C4-2B (cell line): ENCODE results near the gene HLCS.

Experiments used
- ZFX ChIP-seq: fragments of 450-650 bp; IDR thresholded peaks from 2 replicates; pipeline ENCODE4 v1.6.1; 2017
- TF ChIP-seq, protein P1 (sequence below): fragments of 450-650 bp; conservative IDR thresholded peaks from 2 replicates; pipeline ENCODE4 v1.5.1; 2017; ENCODE audit warnings: mild to moderate bottlenecking

DNA sequence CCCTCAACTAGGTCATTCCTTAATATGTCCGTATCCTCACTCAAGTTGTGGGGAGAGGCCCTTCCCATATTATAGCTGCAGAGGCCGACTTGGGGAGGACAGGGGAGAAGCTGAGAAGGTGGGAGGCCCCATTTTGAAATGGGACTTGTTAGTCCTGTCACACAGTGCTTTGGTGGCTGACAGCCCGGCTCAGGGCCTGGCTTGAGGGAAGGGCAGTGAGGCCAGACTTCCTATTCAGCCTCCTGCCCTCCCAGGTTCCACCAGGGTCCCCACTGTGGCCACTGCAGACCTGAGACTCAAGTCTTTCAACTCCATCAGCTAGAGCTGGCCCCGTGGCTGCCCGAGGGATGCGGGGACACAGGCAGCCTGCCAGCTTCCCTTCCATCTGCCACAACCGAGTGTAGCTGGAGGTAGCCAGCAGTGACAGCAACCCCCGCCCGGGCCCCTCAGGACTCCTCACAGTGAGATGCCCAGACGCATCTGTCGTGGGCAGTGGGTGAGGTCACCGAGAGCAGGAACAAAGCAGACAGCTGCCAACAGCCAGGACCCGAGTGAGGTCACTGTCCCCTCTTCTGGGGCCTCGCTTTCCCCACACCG, 230.6 kb downstream of the HLCS start:
- TF ChIP-seq, protein P1, sequence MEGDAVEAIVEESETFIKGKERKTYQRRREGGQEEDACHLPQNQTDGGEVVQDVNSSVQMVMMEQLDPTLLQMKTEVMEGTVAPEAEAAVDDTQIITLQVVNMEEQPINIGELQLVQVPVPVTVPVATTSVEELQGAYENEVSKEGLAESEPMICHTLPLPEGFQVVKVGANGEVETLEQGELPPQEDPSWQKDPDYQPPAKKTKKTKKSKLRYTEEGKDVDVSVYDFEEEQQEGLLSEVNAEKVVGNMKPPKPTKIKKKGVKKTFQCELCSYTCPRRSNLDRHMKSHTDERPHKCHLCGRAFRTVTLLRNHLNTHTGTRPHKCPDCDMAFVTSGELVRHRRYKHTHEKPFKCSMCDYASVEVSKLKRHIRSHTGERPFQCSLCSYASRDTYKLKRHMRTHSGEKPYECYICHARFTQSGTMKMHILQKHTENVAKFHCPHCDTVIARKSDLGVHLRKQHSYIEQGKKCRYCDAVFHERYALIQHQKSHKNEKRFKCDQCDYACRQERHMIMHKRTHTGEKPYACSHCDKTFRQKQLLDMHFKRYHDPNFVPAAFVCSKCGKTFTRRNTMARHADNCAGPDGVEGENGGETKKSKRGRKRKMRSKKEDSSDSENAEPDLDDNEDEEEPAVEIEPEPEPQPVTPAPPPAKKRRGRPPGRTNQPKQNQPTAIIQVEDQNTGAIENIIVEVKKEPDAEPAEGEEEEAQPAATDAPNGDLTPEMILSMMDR, result no peak
- TF ChIP-seq ZFX, result no peak
